Measurements from ENCODE around the gene MALAT1.

Gene MALAT1

GRCh38 chr11:65489706-65490320 is 9.0 kb upstream of the MALAT1 start:
- no peak for TF ChIP-seq CTCF (IDR thresholded peaks at IDR 0.05; ENCODE audit: control insufficient read depth, extremely low read depth, insufficient read depth)
- no peak for DNase-seq (ENCODE audit: low read depth)

GRCh38 chr11:65491163-65491465 is 7.7 kb upstream of the MALAT1 start:
- DNase-seq (ENCODE audit: low read depth), result no peak
- TF ChIP-seq CTCF (IDR thresholded peaks at IDR 0.05; ENCODE audit: control insufficient read depth, extremely low read depth, insufficient read depth), result no peak
- H3K4me3 ChIP-seq (ENCODE audit: low read depth, low read length), result no peak overlapping the region

More at GRCh38 chr11:65489706-65490320, 9.0 kb upstream of the MALAT1 start:
- H3K4me3 ChIP-seq (ENCODE audit: low read depth, low read length), result no peak overlapping the region

- H3K4me3 ChIP-seq (ENCODE audit: low read depth, low read length), result no peak overlapping the region
- peak; percentile 93 for DNase-seq (ENCODE audit: low read depth)
- no peak for TF ChIP-seq CTCF (IDR thresholded peaks at IDR 0.05; ENCODE audit: control insufficient read depth, extremely low read depth, insufficient read depth)
These were observed 7.0 kb upstream of the MALAT1 start for GRCh38 chr11:65491614-65492386.

- no peak for DNase-seq (ENCODE audit: low read depth)
- H3K4me3 ChIP-seq (ENCODE audit: low read depth, low read length), result no peak overlapping the region
- TF ChIP-seq CTCF (IDR thresholded peaks at IDR 0.05; ENCODE audit: control insufficient read depth, extremely low read depth, insufficient read depth), result no peak
These were observed 6.5 kb upstream of the MALAT1 start for GRCh38 chr11:65492387-65492636.

- DNase-seq (ENCODE audit: low read depth), result no peak
- no peak for TF ChIP-seq CTCF (IDR thresholded peaks at IDR 0.05; ENCODE audit: control insufficient read depth, extremely low read depth, insufficient read depth)
- no peak overlapping the region for H3K4me3 ChIP-seq (ENCODE audit: low read depth, low read length)
These were observed 6.0 kb upstream of the MALAT1 start for GRCh38 chr11:65492637-65493366.

GRCh38 chr11:65493367-65494176 is 5.3 kb upstream of the MALAT1 start:
- DNase-seq (ENCODE audit: low read depth), result no peak
- H3K4me3 ChIP-seq (ENCODE audit: low read depth, low read length), result no peak overlapping the region
- no peak for TF ChIP-seq CTCF (IDR thresholded peaks at IDR 0.05; ENCODE audit: control insufficient read depth, extremely low read depth, insufficient read depth)

Measured in LNCaP clone FGC (cell line).